Choroid plexus epithelial cell (primary cell): Measurements from ENCODE around the gene USP27X.

ENCODE experiments used
- DNase-seq: peaks from one replicate; pipeline ENCODE4 v3.0.0-alpha.2; 2010; ENCODE audit warnings: low read depth
- H3K4me3 ChIP-seq: 2 replicates; pipeline ENCODE4 v1.5.1; 2011; ENCODE audit warnings: low read depth, mild to moderate bottlenecking, control low read depth, low read length, moderate library complexity
- TF ChIP-seq, protein P1 (sequence below): conservative IDR thresholded peaks from 2 replicates; pipeline ENCODE4 v1.5.1; 2011; ENCODE audit warnings: low read depth, mild to moderate bottlenecking, control low read depth, inconsistent platforms, low read length, moderate library complexity

Gene USP27X

GRCh38 chrX:49879656-49880277 lies 483 bp downstream of the USP27X start:
- peak; percentile 7 for DNase-seq
- TF ChIP-seq, protein P1, sequence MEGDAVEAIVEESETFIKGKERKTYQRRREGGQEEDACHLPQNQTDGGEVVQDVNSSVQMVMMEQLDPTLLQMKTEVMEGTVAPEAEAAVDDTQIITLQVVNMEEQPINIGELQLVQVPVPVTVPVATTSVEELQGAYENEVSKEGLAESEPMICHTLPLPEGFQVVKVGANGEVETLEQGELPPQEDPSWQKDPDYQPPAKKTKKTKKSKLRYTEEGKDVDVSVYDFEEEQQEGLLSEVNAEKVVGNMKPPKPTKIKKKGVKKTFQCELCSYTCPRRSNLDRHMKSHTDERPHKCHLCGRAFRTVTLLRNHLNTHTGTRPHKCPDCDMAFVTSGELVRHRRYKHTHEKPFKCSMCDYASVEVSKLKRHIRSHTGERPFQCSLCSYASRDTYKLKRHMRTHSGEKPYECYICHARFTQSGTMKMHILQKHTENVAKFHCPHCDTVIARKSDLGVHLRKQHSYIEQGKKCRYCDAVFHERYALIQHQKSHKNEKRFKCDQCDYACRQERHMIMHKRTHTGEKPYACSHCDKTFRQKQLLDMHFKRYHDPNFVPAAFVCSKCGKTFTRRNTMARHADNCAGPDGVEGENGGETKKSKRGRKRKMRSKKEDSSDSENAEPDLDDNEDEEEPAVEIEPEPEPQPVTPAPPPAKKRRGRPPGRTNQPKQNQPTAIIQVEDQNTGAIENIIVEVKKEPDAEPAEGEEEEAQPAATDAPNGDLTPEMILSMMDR = no peak
- H3K4me3 ChIP-seq = peak overlapping the region; percentile 65

- TF ChIP-seq, protein P1 = no peak
- DNase-seq = no peak
- H3K4me3 ChIP-seq = no peak overlapping the region
These were observed 1.4 kb downstream of the USP27X start for GRCh38 chrX:49880668-49881067.

DNA sequence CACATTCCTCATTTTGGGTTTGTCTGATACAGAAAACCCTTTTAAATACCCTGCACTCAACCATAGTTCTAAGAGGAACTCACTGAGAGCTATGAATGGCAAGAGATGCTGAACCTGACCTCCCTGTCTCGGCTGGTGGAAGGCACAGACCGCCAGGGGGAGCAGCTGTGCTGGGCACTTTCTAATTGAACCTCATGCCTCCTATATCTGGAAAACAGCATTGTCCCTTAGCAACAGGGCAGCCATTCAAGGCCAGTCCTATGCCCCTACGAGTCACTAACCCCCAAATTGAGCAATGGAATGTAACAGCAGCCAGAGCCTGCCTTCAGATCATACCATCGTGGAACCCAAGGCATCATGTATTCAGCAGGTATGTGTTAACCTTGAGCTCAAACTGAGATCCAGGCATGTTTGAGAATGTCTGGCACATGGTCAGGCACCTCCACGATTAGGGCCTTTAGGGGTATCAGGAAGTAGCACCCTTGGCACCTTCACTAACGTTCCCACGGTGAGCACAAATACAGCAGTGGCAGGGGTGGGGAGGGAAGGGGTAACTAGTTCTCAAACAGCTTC lies 5.1 kb downstream of the USP27X start:
- no peak overlapping the region for H3K4me3 ChIP-seq
- DNase-seq = peak; percentile 60
- TF ChIP-seq, protein P1 = peak; percentile 87

DNA sequence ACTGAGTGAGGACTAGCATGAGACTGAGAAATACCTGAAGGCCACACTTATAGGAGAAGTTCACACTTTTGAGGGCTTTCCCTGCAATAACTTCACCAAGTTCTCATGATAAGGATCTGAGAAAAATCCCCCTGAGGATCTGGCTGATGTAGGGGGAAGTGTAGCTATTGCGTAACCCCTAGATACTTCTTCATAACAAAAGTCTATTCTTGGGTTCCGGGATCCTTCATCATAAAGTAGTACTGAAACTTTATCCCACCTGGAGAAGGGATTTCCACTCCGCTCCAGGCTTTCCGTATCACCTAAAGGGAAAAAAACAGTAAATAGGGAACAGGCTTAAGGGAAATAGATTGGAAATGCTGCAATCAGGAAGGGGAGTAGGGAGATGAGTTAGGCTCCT lies 13.3 kb downstream of the USP27X start:
- TF ChIP-seq, protein P1 = no peak
- H3K4me3 ChIP-seq = no peak overlapping the region

GRCh38 chrX:49896951-49897350 lies 17.7 kb downstream of the USP27X start:
- TF ChIP-seq, protein P1 = no peak
- DNase-seq = no peak

More for the DNA sequence above, 13.3 kb downstream of the USP27X start:
- DNase-seq = no peak

GRCh38 chrX:49901048-49901447 lies 21.8 kb downstream of the USP27X start:
- TF ChIP-seq, protein P1 = no peak
- no peak for DNase-seq
- no peak overlapping the region for H3K4me3 ChIP-seq

More at GRCh38 chrX:49896951-49897350, 17.7 kb downstream of the USP27X start:
- H3K4me3 ChIP-seq = no peak overlapping the region

- TF ChIP-seq, protein P1 = no peak
- no peak overlapping the region for H3K4me3 ChIP-seq
- DNase-seq = no peak
These were observed 31.1 kb downstream of the USP27X start for GRCh38 chrX:49910344-49910743.
